Gastrocnemius medialis (tissue), 4 donors: ENCODE data around the gene IRF6.

Source experiments
- POLR2A ChIP-seq, 2 donors: fragments of 450-650 bp; IDR thresholded peaks; one replicate each; pipeline ENCODE4 v1.6.1; 2017; ENCODE audit warnings: antibody characterized with exemption in 2 of 2, mild to moderate bottlenecking in 2 of 2, moderate library complexity in 2 of 2
- TF ChIP-seq, protein P1 (sequence below), 5 experiments: fragments of 450-650 bp in 3 of 5; fragments of 200-600 bp in 2 of 5; sonication (generic) in 2 of 5; IDR thresholded peaks in 4 of 5; conservative IDR thresholded peaks in 1 of 5; 1 replicate in 4 of 5; 2 replicates in 1 of 5; pipeline ENCODE4 v1.5.1; 2016 to 2019; ENCODE audit warnings: antibody characterized with exemption in 5 of 5, mild to moderate bottlenecking in 3 of 5, moderate library complexity in 3 of 5

DNA sequence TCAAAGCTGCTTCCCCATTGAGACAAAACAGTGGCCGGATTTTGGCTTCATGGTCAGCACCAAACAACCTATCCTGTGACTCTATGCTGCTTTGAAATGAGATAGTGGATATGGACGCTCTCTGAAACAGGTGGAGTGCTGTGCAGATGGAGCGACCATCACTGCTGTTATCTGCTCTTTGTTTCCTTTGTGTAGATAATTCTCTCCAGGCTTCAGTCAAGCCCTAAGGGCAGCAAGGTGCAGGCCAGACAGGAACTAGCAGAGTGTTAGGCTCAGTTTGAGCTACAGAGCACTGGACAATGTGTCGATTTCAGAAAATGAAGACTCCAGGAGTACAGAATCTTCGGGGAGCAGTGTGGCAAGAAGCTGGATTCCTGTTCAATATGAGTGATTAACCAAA, 4.8 kb upstream of the IRF6 start:
- TF ChIP-seq, protein P1, sequence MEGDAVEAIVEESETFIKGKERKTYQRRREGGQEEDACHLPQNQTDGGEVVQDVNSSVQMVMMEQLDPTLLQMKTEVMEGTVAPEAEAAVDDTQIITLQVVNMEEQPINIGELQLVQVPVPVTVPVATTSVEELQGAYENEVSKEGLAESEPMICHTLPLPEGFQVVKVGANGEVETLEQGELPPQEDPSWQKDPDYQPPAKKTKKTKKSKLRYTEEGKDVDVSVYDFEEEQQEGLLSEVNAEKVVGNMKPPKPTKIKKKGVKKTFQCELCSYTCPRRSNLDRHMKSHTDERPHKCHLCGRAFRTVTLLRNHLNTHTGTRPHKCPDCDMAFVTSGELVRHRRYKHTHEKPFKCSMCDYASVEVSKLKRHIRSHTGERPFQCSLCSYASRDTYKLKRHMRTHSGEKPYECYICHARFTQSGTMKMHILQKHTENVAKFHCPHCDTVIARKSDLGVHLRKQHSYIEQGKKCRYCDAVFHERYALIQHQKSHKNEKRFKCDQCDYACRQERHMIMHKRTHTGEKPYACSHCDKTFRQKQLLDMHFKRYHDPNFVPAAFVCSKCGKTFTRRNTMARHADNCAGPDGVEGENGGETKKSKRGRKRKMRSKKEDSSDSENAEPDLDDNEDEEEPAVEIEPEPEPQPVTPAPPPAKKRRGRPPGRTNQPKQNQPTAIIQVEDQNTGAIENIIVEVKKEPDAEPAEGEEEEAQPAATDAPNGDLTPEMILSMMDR (IDR thresholded peaks at IDR 0.05 in 4 of 5, conservative IDR thresholded peaks at IDR 0.05 in 1 of 5) = no peak
- no peak for TF ChIP-seq POLR2A (IDR thresholded peaks at IDR 0.05)
